ENCODE results near the gene DHX16.

DHX16 gene

DNA sequence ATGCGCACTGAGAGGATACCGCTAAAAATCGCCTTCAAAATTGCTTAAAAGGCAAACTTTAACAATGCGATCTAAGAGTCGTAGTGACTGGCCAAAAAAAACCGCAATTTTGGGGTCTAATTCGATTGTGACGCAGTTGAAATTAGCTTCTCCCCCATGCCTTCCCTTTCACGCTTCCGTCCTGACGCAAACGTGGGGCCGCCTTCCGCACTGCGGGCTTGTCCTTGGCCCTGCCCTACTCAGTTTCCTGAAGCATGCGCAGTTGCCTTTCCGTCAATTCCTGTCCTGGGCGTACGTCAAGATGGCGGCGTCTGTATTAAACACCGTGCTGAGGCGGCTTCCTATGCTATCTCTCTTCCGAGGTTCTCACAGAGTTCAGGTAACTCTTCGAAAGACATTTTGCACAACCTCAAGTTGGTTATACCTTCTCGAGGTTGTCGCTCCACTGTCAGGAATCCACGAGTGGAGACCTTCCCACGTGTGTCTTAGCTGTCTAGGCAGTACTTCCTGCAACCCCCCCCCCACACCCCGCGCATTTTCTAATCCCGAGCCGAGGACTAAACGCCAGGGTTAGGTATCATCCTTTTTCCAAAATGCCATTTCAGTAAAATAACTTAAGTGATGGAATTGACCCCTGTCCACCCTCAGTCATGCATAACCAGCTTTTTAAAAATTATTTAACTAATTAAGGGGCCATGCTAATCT, 55.1 kb downstream of the DHX16 start, which contains the start of gene MRPS18B:
MRPS18B (plus strand) TSS at position 276 of the 705 bp plus-strand sequence; CDS start at position 302, 26 bp downstream.
- peak within 1 kb of the TSS; percentile 99 for H3K4me2 ChIP-seq (ENCODE audit: low read length)
- peaks cover 17% of the 10 kb centered on the region for H4K20me1 ChIP-seq (ENCODE audit: insufficient read depth, low read length)
- H2AFZ ChIP-seq (ENCODE audit: low read depth, low read length): 0 out of 2 replicates have a peak within 1 kb of the TSS, but pooled peaks have one; percentile 60
- H3K27me3 ChIP-seq (ENCODE audit: low read depth, low read length): no peaks in the 10 kb centered on the region
- peaks cover 45% of the 10 kb centered on the region for H3K36me3 ChIP-seq (replicated peaks; ENCODE audit: low read depth, low read length)
- H3K9me3 ChIP-seq (ENCODE audit: insufficient read depth, low read length): no peaks in the 10 kb centered on the region
- H3K79me2 ChIP-seq (ENCODE audit: low read length): peaks cover 65% of the 10 kb centered on the region
- H3K9ac ChIP-seq (ENCODE audit: low read length): peak within 1 kb of the TSS; percentile 100
- H3K4me3 ChIP-seq (ENCODE audit: low read length): peak within 1 kb of the TSS; percentile 95
- no peak for TF ChIP-seq EZH2phosphoT487 (IDR thresholded peaks at IDR 0.05; ENCODE audit: low read depth)
- TF ChIP-seq, protein P1, sequence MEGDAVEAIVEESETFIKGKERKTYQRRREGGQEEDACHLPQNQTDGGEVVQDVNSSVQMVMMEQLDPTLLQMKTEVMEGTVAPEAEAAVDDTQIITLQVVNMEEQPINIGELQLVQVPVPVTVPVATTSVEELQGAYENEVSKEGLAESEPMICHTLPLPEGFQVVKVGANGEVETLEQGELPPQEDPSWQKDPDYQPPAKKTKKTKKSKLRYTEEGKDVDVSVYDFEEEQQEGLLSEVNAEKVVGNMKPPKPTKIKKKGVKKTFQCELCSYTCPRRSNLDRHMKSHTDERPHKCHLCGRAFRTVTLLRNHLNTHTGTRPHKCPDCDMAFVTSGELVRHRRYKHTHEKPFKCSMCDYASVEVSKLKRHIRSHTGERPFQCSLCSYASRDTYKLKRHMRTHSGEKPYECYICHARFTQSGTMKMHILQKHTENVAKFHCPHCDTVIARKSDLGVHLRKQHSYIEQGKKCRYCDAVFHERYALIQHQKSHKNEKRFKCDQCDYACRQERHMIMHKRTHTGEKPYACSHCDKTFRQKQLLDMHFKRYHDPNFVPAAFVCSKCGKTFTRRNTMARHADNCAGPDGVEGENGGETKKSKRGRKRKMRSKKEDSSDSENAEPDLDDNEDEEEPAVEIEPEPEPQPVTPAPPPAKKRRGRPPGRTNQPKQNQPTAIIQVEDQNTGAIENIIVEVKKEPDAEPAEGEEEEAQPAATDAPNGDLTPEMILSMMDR (IDR thresholded peaks at IDR 0.05; ENCODE audit: low read depth, low read length): no peak
- H3K27ac ChIP-seq (ENCODE audit: low read length): peak within 1 kb of the TSS; percentile 91
- H3K4me1 ChIP-seq (ENCODE audit: low read length): peaks cover 27% of the 10 kb centered on the region

DNA sequence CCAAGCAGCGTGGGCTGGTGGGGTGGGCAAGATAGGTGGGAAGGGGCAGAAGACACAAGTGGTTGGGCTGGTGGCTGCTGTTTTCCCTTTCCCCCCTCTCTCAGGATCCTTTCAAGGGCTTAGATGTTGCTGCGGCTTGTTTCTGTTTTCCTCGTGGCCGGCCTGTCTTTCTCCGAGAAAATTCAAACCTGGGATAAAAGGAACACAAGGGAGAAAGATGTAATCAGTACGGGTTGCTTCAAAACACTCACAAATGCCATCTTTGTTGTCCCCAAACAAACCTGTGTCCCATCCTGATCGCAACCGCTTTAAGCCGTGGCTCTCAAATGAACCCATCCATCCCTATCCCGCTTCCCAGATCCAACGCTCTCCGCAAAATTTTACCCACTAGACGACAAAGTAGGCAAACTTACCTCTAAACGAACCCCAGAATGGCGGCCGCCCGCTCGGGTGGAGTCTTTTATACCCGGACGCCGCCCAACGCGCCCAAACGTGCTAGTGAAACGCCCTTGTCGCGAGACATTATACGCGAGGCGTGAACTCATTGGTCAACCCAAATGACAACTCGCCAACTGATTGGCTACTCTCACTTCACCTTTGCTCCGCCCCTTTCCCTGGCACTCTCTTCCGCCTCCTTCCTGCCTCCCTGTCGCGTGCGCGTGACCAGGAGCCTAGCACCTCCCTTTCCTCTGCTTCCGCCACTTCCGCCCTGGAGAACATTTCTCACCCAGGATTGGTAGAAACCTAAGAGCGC, 55.8 kb downstream of the DHX16 start, which contains the start of gene PPP1R10:
PPP1R10 (minus strand) TSS at position 433 of the 754 bp plus-strand sequence. CDS start 7,299 bp downstream, outside the sequence.
- Histone ChIP-seq H3K79me2 (ENCODE audit: low read length) (peaks cover 68% of the 10 kb centered on the region), H3K36me3 (replicated peaks; ENCODE audit: low read depth, low read length) (peaks cover 48% of the 10 kb centered on the region), H3K27ac (ENCODE audit: low read length) (peak within 1 kb of the TSS; percentile 91)

DNA sequence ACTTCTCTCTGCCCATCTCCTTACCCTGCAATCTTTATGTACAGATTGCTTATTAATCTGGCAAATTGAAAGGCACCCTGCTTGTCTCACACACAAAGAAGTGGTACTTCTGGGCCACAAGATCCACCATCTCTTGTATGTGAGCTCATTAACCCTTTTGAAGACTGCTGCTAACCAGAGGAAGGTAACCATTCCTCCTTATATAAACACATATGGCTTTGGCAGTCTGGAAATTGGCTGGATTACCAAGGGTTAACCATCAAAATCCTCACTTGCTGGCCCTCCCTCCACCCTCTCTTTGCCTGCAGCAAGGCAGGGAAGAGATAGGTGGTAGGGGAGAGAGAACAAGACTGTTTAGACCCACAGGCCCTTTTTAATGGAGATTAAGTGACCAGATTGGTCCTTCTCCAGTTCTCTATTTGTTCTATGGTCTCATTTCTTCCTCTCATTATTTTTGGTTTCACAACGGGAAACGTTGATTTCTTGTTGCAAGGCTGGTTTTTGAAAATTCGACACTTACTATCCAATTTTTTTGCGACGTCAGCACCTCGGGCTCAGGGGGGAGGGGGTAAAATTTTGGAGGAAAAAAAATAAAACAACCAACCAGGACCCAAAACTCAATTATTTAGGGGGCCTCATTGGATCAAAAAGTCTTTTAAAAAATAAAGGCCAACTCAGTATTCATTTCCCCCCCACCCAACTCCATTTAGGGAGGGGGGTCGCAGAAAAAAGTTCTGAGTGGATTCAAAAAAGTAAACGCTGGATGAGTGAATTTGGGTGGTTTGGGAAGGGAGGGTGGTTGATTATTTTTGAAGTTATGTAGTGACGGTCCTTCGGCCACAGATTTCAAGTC, 56.6 kb downstream of the DHX16 start:
- H3K27me3 ChIP-seq (ENCODE audit: low read depth, low read length): no peaks in the 10 kb centered on the region
- H3K9me3 ChIP-seq (ENCODE audit: insufficient read depth, low read length): no peaks in the 10 kb centered on the region
- H3K4me1 ChIP-seq (ENCODE audit: low read length): peaks cover 27% of the 10 kb centered on the region
- H3K79me2 ChIP-seq (ENCODE audit: low read length): peaks cover 76% of the 10 kb centered on the region
- H3K27ac ChIP-seq (ENCODE audit: low read length): peak overlapping the region; percentile 87
- H2AFZ ChIP-seq (ENCODE audit: low read depth, low read length): no peak overlapping the region
- H3K4me2 ChIP-seq (ENCODE audit: low read length): peak overlapping the region; percentile 99
- TF ChIP-seq EZH2phosphoT487 (IDR thresholded peaks at IDR 0.05; ENCODE audit: low read depth): no peak
- TF ChIP-seq, protein P1 (IDR thresholded peaks at IDR 0.05; ENCODE audit: low read depth, low read length): no peak
- H3K9ac ChIP-seq (ENCODE audit: low read length): peak overlapping the region; percentile 100
- peaks cover 19% of the 10 kb centered on the region for H4K20me1 ChIP-seq (ENCODE audit: insufficient read depth, low read length)
- H3K4me3 ChIP-seq (ENCODE audit: low read length): peak overlapping the region; percentile 92
- peaks cover 51% of the 10 kb centered on the region for H3K36me3 ChIP-seq (replicated peaks; ENCODE audit: low read depth, low read length)

More for the DNA sequence above, 55.8 kb downstream of the DHX16 start, which contains the start of gene PPP1R10:
- TF ChIP-seq, protein P1 (IDR thresholded peaks at IDR 0.05; ENCODE audit: low read depth, low read length): no peak
- no peak for TF ChIP-seq EZH2phosphoT487 (IDR thresholded peaks at IDR 0.05; ENCODE audit: low read depth)
- Histone ChIP-seq H3K4me3 (ENCODE audit: low read length) (peak within 1 kb of the TSS; percentile 95), H4K20me1 (ENCODE audit: insufficient read depth, low read length) (peaks cover 19% of the 10 kb centered on the region), H3K4me2 (ENCODE audit: low read length) (peak within 1 kb of the TSS; percentile 99), H3K4me1 (ENCODE audit: low read length) (peaks cover 27% of the 10 kb centered on the region), H3K9ac (ENCODE audit: low read length) (peak within 1 kb of the TSS; percentile 100), H2AFZ (ENCODE audit: low read depth, low read length) (0 out of 2 replicates have a peak within 1 kb of the TSS, but pooled peaks have one; percentile 60), H3K27me3 (ENCODE audit: low read depth, low read length) (no peaks in the 10 kb centered on the region), H3K9me3 (ENCODE audit: insufficient read depth, low read length) (no peaks in the 10 kb centered on the region)
